Choroid plexus epithelial cell (primary cell): ENCODE data around the gene VAV2.

Source experiments
- DNase-seq: peaks from one replicate; pipeline ENCODE4 v3.0.0-alpha.2; 2010; ENCODE audit warnings: low read depth
- H3K4me3 ChIP-seq: 2 replicates; pipeline ENCODE4 v1.5.1; 2011; ENCODE audit warnings: low read depth, mild to moderate bottlenecking, control low read depth, low read length, moderate library complexity
- CTCF ChIP-seq: conservative IDR thresholded peaks from 2 replicates; pipeline ENCODE4 v1.5.1; 2011; ENCODE audit warnings: low read depth, mild to moderate bottlenecking, control low read depth, inconsistent platforms, low read length, moderate library complexity

Gene VAV2

GRCh38 chr9:133979921-133980863 lies 11.9 kb downstream of the VAV2 start:
- H3K4me3 ChIP-seq: no peak overlapping the region
- DNase-seq: no peak
- TF ChIP-seq CTCF: no peak

- H3K4me3 ChIP-seq: peak overlapping the region; percentile 44
- DNase-seq: peak; percentile 43
- TF ChIP-seq CTCF: no peak
Measured at GRCh38 chr9:133979273-133979920, 12.7 kb downstream of the VAV2 start.

- H3K4me3 ChIP-seq: peak overlapping the region; percentile 44
- no peak for DNase-seq
- no peak for TF ChIP-seq CTCF
Measured at GRCh38 chr9:133978899-133979272, 13.2 kb downstream of the VAV2 start.

- TF ChIP-seq CTCF: no peak
- H3K4me3 ChIP-seq: no peak overlapping the region
- DNase-seq: no peak
Measured at GRCh38 chr9:133978226-133978898, 13.8 kb downstream of the VAV2 start.

GRCh38 chr9:133977421-133978201 lies 14.5 kb downstream of the VAV2 start:
- DNase-seq: no peak
- TF ChIP-seq CTCF: no peak
- H3K4me3 ChIP-seq: no peak overlapping the region

- H3K4me3 ChIP-seq: no peak overlapping the region
- no peak for TF ChIP-seq CTCF
- DNase-seq: no peak
Measured at GRCh38 chr9:133976887-133977286, 15.2 kb downstream of the VAV2 start.
